COLO668 (cell line): ENCODE data around the gene BROX.
"Not testable (repeated sequence)": the region's sequence is repeated elsewhere in the genome, so short reads cannot be mapped to it uniquely, and the experiment has no call there.

Experiments used
- DNase-seq: peaks from one replicate; lab custom pipeline; 2025; ENCODE audit not compliant: unreplicated experiment; lab: John Stamatoyannopoulos, UW

BROX gene

GRCh38 chr1:222730866-222731265 lies 18.5 kb downstream of the BROX start:
- no peak for DNase-seq

- no peak for DNase-seq
Observed at GRCh38 chr1:222732216-222733159, 20.1 kb downstream of the BROX start.

GRCh38 chr1:222734740-222735139 lies 22.4 kb downstream of the BROX start:
- no peak for DNase-seq

- DNase-seq = no peak
Observed at GRCh38 chr1:222736470-222736869, 24.1 kb downstream of the BROX start.

GRCh38 chr1:222736972-222737371 lies 24.6 kb downstream of the BROX start, which contains the start of gene FAM177B:
Gene FAM177B (plus strand): TSS chr1:222737202. CDS start chr1:222746546, 9,344 bp downstream.
- no peak for DNase-seq

- no peak for DNase-seq
Observed at GRCh38 chr1:222739465-222739864, 27.1 kb downstream of the BROX start.

- DNase-seq = no peak
Observed at GRCh38 chr1:222739929-222740328, 27.6 kb downstream of the BROX start.

GRCh38 chr1:222741630-222742457 lies 29.5 kb downstream of the BROX start:
- not testable (repeated sequence) for DNase-seq

GRCh38 chr1:222749927-222750326 lies 37.6 kb downstream of the BROX start:
- DNase-seq = no peak

- DNase-seq = no peak
Observed at GRCh38 chr1:222750651-222751050, 38.3 kb downstream of the BROX start.

GRCh38 chr1:222751255-222751654 lies 38.9 kb downstream of the BROX start:
- no peak for DNase-seq

GRCh38 chr1:222754366-222755139 lies 42.2 kb downstream of the BROX start:
- no peak for DNase-seq

- DNase-seq = no peak
Observed at GRCh38 chr1:222757646-222758268, 45.4 kb downstream of the BROX start.

GRCh38 chr1:222759451-222760035 lies 47.2 kb downstream of the BROX start:
- no peak for DNase-seq

GRCh38 chr1:222761083-222761482 lies 48.7 kb downstream of the BROX start:
- no peak for DNase-seq

GRCh38 chr1:222762178-222762577 lies 49.8 kb downstream of the BROX start:
- DNase-seq = not testable (repeated sequence)

GRCh38 chr1:222767152-222767571 lies 54.8 kb downstream of the BROX start:
- DNase-seq = no peak

- DNase-seq = no peak
Observed at GRCh38 chr1:222768592-222768991, 56.2 kb downstream of the BROX start.

GRCh38 chr1:222769181-222769580 lies 56.8 kb downstream of the BROX start:
- no peak for DNase-seq

- DNase-seq = no peak
Observed at GRCh38 chr1:222769971-222770620, 57.7 kb downstream of the BROX start.
